CD14-positive monocyte (primary cell): ENCODE data around the gene ELP2. TPM values are rescaled to one million over a fixed set of nuclear protein-coding genes. Genes with fewer than 3 reads are reported as not detected.

Experiments
- DNase-seq, 3 donors: peaks; one replicate each; pipeline ENCODE4 v3.0.0-alpha.2; 2011 to 2022
- H2AFZ ChIP-seq: 2 replicates; pipeline ENCODE4 v1.6.0; 2012; ENCODE audit warnings: mild to moderate bottlenecking, low read depth, low read length, inconsistent platforms; ENCODE audit not compliant: insufficient read depth, poor library complexity, severe bottlenecking
- H3K27ac ChIP-seq, 2 donors: 1 replicate in 1 of 2; 2 replicates in 1 of 2; pipeline ENCODE4 v1.5.1; 2012 to 2013; ENCODE audit warnings: low read length in 2 of 2, control low read depth in 1 of 2, inconsistent platforms in 1 of 2, low read depth in 1 of 2, mild to moderate bottlenecking in 1 of 2
- H3K27me3 ChIP-seq, 2 donors: one replicate each; pipeline versions ENCODE4 v1.6.0 to v1.6.1; 2011 to 2013; ENCODE audit warnings: low read length in 2 of 2; ENCODE audit not compliant: control insufficient read depth in 2 of 2, insufficient read depth in 2 of 2
- H3K36me3 ChIP-seq, 2 donors: replicated peaks in 1 of 2; 1 replicate in 1 of 2; 2 replicates in 1 of 2; pipeline versions ENCODE4 v1.5.1 to v1.6.1; 2012 to 2013; ENCODE audit warnings: low read length in 2 of 2, control low read depth in 1 of 2, inconsistent platforms in 1 of 2, mild to moderate bottlenecking in 1 of 2; ENCODE audit not compliant: insufficient read depth in 2 of 2, control insufficient read depth in 1 of 2
- H3K4me1 ChIP-seq, 2 donors: 1 replicate in 1 of 2; 2 replicates in 1 of 2; pipeline versions ENCODE4 v1.5.1 to v1.6.1; 2012 to 2013; ENCODE audit warnings: low read length in 2 of 2, control low read depth in 1 of 2, inconsistent platforms in 1 of 2, mild to moderate bottlenecking in 1 of 2, moderate library complexity in 1 of 2; ENCODE audit not compliant: insufficient read depth in 2 of 2, control insufficient read depth in 1 of 2
- H3K4me2 ChIP-seq: replicated peaks from 2 replicates; pipeline ENCODE3; 2012; ENCODE audit warnings: low read length, moderate library complexity, mild to moderate bottlenecking; ENCODE audit not compliant: poor library complexity, severe bottlenecking; ENCODE audit errors: extremely low read depth
- H3K4me3 ChIP-seq, 3 experiments: fragments of 200-600 bp in 1 of 3; sonication (generic) in 1 of 3; replicated peaks in 1 of 3; 1 replicate in 2 of 3; 2 replicates in 1 of 3; pipeline ENCODE4 v1.5.1; 2011 to 2013; ENCODE audit warnings: low read length in 3 of 3, mild to moderate bottlenecking in 3 of 3, control low read depth in 2 of 3, low read depth in 2 of 3, inconsistent platforms in 1 of 3, moderate library complexity in 1 of 3
- H3K79me2 ChIP-seq: 2 replicates; pipeline ENCODE4 v1.6.0; 2012; ENCODE audit warnings: mild to moderate bottlenecking, control low read depth, inconsistent platforms, low read length, moderate library complexity; ENCODE audit not compliant: insufficient read depth
- H3K9ac ChIP-seq: 2 replicates; pipeline ENCODE4 v1.6.0; 2017; ENCODE audit warnings: low read length, mild to moderate bottlenecking; ENCODE audit not compliant: insufficient read depth, poor library complexity, severe bottlenecking
- H3K9me3 ChIP-seq, 2 donors: replicated peaks in 1 of 2; 1 replicate in 1 of 2; 2 replicates in 1 of 2; pipeline versions ENCODE4 v1.5.1 to v1.6.1; 2012 to 2013; ENCODE audit warnings: low read length in 2 of 2, control low read depth in 1 of 2; ENCODE audit not compliant: control insufficient read depth in 1 of 2, insufficient read depth in 1 of 2
- H4K20me1 ChIP-seq: 2 replicates; pipeline ENCODE4 v1.6.0; 2012; ENCODE audit warnings: mild to moderate bottlenecking, low read length, control low read depth, moderate library complexity; ENCODE audit not compliant: insufficient read depth
- H3K27ac Mint-ChIP-seq, 7 donors: one replicate each; pipeline ENCODE4 v1.8.0; 2020; ENCODE audit warnings: mild to moderate bottlenecking in 7 of 7, mixed read lengths in 7 of 7, moderate library complexity in 6 of 7, inconsistent platforms in 2 of 7
- H3K27me3 Mint-ChIP-seq, 3 donors: one replicate each; pipeline ENCODE4 v1.8.0; 2021 to 2022; ENCODE audit warnings: low read depth in 3 of 3, mild to moderate bottlenecking in 3 of 3, mixed read lengths in 3 of 3, moderate library complexity in 3 of 3, inconsistent platforms in 1 of 3
- H3K36me3 Mint-ChIP-seq, 2 donors: one replicate each; pipeline ENCODE4 v1.8.0; 2020; ENCODE audit warnings: mixed read lengths in 2 of 2, inconsistent platforms in 1 of 2, mild to moderate bottlenecking in 1 of 2
- H3K4me1 Mint-ChIP-seq: one replicate; pipeline ENCODE4 v1.8.0; 2020; ENCODE audit warnings: mild to moderate bottlenecking, mixed read lengths
- H3K4me3 Mint-ChIP-seq, 2 donors: one replicate each; pipeline ENCODE4 v1.8.0; 2020; ENCODE audit warnings: mild to moderate bottlenecking in 2 of 2, mixed read lengths in 2 of 2, moderate library complexity in 1 of 2
- H3K9me3 Mint-ChIP-seq, 7 donors: one replicate each; pipeline ENCODE4 v1.8.0; 2020 to 2022; ENCODE audit warnings: mixed read lengths in 7 of 7, mild to moderate bottlenecking in 6 of 7, moderate library complexity in 6 of 7, inconsistent platforms in 2 of 7
- WGBS: methylation state at CpG from one replicate; pipeline ENCODE4 v1.1.5; 2013; ENCODE audit warnings: missing lambda C conversion rate; ENCODE audit not compliant: insufficient coverage; 5-methylcytosine and 5-hydroxymethylcytosine counted together
- intact Hi-C, 2 donors: fragments of 100-400 bp; cut with micrococcal nuclease; formaldehyde crosslinking; loops; one replicate each; pipeline versions ENCODE4 v1.15.0 to v1.15.1; 2023
- polyA plus RNA-seq, 3 donors: library from polyadenylated mRNA; depleted of rRNA in 1 of 3; unstranded in 2 of 3; stranded (reverse) in 1 of 3; fragments of 300-500 nt in 2 of 3; fragments of >200 nt in 1 of 3; fragmentation: Illumina TruSeq in 2 of 3; gene quantifications; 1 replicate in 2 of 3; 2 replicates in 1 of 3; pipeline ENCODE4 v1.2.3, GENCODE V29; 2012 to 2021
- TF ChIP-seq, protein P1 (sequence below): fragments of 200-600 bp; IDR thresholded peaks from one replicate; pipeline ENCODE4 v1.8.0; 2022; ENCODE audit warnings: antibody characterized with exemption, mild to moderate bottlenecking

Gene ELP2
- polyA plus RNA-seq, 3 donors = 24.8 to 52.5 (median 27.1) TPM

DNA sequence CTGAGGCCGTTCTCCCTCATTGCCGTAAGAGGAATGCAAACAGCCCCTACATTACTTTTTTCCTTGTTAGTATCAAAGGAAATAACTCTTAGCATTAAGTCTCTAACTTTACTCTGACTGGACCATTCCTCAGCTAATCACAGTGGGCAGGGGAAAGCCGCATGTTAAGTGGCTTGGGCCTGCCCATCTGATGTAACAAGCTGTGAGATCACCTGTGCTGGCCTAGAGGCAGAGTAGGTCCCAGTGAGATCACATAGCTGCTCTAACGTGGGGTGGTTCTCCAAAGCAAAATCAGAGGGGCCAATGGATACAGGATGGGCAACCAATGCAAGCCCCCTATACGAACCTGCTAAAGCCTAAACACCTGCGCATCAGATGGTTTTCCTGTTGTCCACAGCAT lies 51.7 kb downstream of the ELP2 start:
- H3K9me3 Mint-ChIP-seq = no peaks in the 10 kb centered on the region
- TF ChIP-seq, protein P1, sequence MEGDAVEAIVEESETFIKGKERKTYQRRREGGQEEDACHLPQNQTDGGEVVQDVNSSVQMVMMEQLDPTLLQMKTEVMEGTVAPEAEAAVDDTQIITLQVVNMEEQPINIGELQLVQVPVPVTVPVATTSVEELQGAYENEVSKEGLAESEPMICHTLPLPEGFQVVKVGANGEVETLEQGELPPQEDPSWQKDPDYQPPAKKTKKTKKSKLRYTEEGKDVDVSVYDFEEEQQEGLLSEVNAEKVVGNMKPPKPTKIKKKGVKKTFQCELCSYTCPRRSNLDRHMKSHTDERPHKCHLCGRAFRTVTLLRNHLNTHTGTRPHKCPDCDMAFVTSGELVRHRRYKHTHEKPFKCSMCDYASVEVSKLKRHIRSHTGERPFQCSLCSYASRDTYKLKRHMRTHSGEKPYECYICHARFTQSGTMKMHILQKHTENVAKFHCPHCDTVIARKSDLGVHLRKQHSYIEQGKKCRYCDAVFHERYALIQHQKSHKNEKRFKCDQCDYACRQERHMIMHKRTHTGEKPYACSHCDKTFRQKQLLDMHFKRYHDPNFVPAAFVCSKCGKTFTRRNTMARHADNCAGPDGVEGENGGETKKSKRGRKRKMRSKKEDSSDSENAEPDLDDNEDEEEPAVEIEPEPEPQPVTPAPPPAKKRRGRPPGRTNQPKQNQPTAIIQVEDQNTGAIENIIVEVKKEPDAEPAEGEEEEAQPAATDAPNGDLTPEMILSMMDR = no peak

DNA sequence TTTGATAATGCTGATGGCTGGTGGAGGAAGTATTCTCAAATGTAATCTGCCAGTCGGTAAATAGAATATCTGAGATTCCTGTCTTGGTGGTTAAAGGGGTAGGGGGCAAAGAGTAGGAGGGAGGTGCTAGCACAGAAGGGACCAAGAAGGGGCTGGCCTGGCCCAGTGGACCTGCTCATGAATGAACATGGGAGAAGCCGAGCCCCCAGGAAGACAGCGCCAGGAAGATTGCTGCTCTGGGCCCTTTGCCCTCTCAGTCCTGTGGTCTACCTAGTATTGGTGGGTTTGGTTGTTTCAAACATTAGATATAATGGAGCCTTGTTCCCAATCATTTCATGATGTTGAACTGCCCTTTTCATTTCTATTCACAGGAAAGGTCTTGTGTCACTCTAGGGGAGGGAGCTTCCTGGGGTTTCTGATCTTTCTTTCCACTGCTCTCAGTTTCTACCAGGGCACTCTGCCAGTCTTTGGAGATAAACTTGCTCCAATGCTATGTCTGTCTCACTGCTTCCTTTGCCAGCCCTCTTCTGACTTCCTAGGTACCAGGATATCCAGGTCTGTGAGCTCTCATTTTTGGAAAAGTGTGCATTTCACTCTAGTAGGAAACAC lies 52.3 kb downstream of the ELP2 start:
- Histone ChIP-seq H3K27ac (no peak overlapping the region), H3K79me2 (no peaks in the 10 kb centered on the region), H2AFZ (no peak overlapping the region), H3K9me3 (no peaks in the 10 kb centered on the region), H3K36me3 (peaks cover under 1 to 11% of the 10 kb centered on the region in 2 donors), H4K20me1 (no peaks in the 10 kb centered on the region), H3K4me3 (no peak overlapping the region), H3K27me3 (peaks cover 4 to 19% of the 10 kb centered on the region in 2 donors), H3K9ac (no peak overlapping the region), H3K4me2 (no peak overlapping the region), H3K4me1 (peaks cover 18 to 24% of the 10 kb centered on the region in 2 donors)
- Mint-ChIP-seq H3K4me1 (peaks cover 26% of the 10 kb centered on the region), H3K4me3 (no peak overlapping the region), H3K36me3 (peaks cover 3 to 11% of the 10 kb centered on the region in 2 donors), H3K9me3 (no peaks in the 10 kb centered on the region), H3K27ac (no peak overlapping the region), H3K27me3 (peaks cover 15 to 34% (median 21%) of the 10 kb centered on the region in 3 donors)
- no peak for DNase-seq
- TF ChIP-seq, protein P1 = no peak
- WGBS = 84% methylated on average over 2 of the region's 3 CpGs
- intact Hi-C loops = no loop called here

More for the DNA sequence above, 51.7 kb downstream of the ELP2 start:
- intact Hi-C loops = no loop called here
- no peak for DNase-seq
- H4K20me1 ChIP-seq = no peaks in the 10 kb centered on the region
- H3K27ac Mint-ChIP-seq = no peak overlapping the region
- H3K9me3 ChIP-seq = no peaks in the 10 kb centered on the region
- no peak overlapping the region for H3K9ac ChIP-seq
- H3K4me1 Mint-ChIP-seq = peaks cover 23% of the 10 kb centered on the region
- WGBS = 92% methylated on average over 3 of the region's 6 CpGs
- no peak overlapping the region for H3K27ac ChIP-seq
- H2AFZ ChIP-seq = no peak overlapping the region
- no peaks in the 10 kb centered on the region for H3K79me2 ChIP-seq
- peaks cover 4 to 13% of the 10 kb centered on the region in 2 donors for H3K27me3 ChIP-seq
- peaks cover 14 to 29% (median 16%) of the 10 kb centered on the region in 3 donors for H3K27me3 Mint-ChIP-seq
- H3K4me1 ChIP-seq = peaks cover 12 to 18% of the 10 kb centered on the region in 2 donors
- H3K4me3 ChIP-seq = no peak overlapping the region
- peaks cover 7 to 13% of the 10 kb centered on the region in 2 donors for H3K36me3 Mint-ChIP-seq
- peaks cover 6 to 17% of the 10 kb centered on the region in 2 donors for H3K36me3 ChIP-seq
- H3K4me2 ChIP-seq = no peak overlapping the region
- no peak overlapping the region for H3K4me3 Mint-ChIP-seq
